ENCODE measurements around the gene HELB. TPM values are rescaled to one million over a fixed set of nuclear protein-coding genes. Genes with fewer than 3 reads are reported as not detected.
A peak's percentile ranks its signal among the peaks of the same experiment; 100 is the strongest.

Gene HELB
- total and polyA plus RNA-seq, 2 of the 4 experiments (the other 2 are of a cell fraction) = 0.72 to 2.9 TPM

- Histone ChIP-seq H4K8ac (ENCODE audit: low read depth in 2 of 2, low read length in 2 of 2) (no peak overlapping the region), H3K9me3 (ENCODE audit: control insufficient read depth, insufficient read depth, low read length) (no peaks in the 10 kb centered on the region), H3K23ac (ENCODE audit: low read depth, low read length) (no peak overlapping the region), H3K4me3 (ENCODE audit: insufficient read depth, low read depth, low read length) (no peak overlapping the region), H2BK15ac (ENCODE audit: low read depth, low read length) (no peak overlapping the region), H3K4ac (ENCODE audit: low read depth, low read length) (no peak overlapping the region), H2AK5ac (ENCODE audit: low read depth, low read length) (no peak overlapping the region), H3K9me1 (ENCODE audit: insufficient read depth, low read length) (no peaks in the 10 kb centered on the region), H3K9ac (ENCODE audit: low read depth, low read length) (no peak overlapping the region), H2BK20ac (ENCODE audit: low read depth, low read length) (no peak overlapping the region), H3K4me2 (ENCODE audit: low read depth, low read length) (no peak overlapping the region), H3K79me1 (ENCODE audit: low read depth in 1 of 2, low read length in 2 of 2) (no peaks in the 10 kb centered on the region), H4K5ac (ENCODE audit: low read depth, low read length) (no peak overlapping the region), H4K20me1 (ENCODE audit: insufficient read depth, low read length) (no peaks in the 10 kb centered on the region), H3K56ac (ENCODE audit: extremely low read depth, insufficient read depth, low read length) (no peak overlapping the region), H3K14ac (replicated peaks; ENCODE audit: low read depth, low read length) (no peak overlapping the region), H3K27ac (ENCODE audit: insufficient read depth, low read length) (no peak overlapping the region), H2BK5ac (ENCODE audit: low read depth, low read length, poor library complexity, severe bottlenecking) (no peak overlapping the region), H2AK9ac (replicated peaks; ENCODE audit: low read depth, low read length, poor library complexity) (no peak overlapping the region), H3K4me1 (ENCODE audit: control insufficient read depth, insufficient read depth, low read length) (no peaks in the 10 kb centered on the region), H3K36me3 (ENCODE audit: control insufficient read depth, insufficient read depth, low read length) (peaks cover 2% of the 10 kb centered on the region; the same call in 1 of the 2 replicates), H2AFZ (replicated peaks; ENCODE audit: low read length, poor library complexity) (no peak overlapping the region), H3K18ac (ENCODE audit: low read depth, low read length) (no peak overlapping the region), H4K91ac (ENCODE audit: insufficient read depth, low read depth, low read length) (no peak overlapping the region), H3K27me3 (ENCODE audit: control insufficient read depth, insufficient read depth, low read length) (no peaks in the 10 kb centered on the region), H2BK120ac (ENCODE audit: low read depth, low read length) (no peak overlapping the region)
- BruUV-seq (replicated peaks) = no TSS peak
- peak; percentile 17 for DNase-seq
- dilution Hi-C loops (cut with HindIII; ENCODE audit: low sequenced_read_pairs, unreplicated experiment) = no loop called here
- ChIA-PET CTCF (interaction anchor here (0.6 to 0.9 kb wide), 2 partner anchors 9 to 146 kb away, joined by 3 to 6 read pairs; no protein-coding TSS in a partner anchor), POLR2A (ENCODE audit: unreplicated experiment) (no interaction called here)
- TF ChIP-seq NFE2L2 (IDR thresholded peaks at IDR 0.05; ENCODE audit: low read depth, low read length) = no peak
- TF ChIP-seq USF2 (IDR thresholded peaks at IDR 0.05; ENCODE audit: low read depth, low read length) = no peak
- no peak for TF ChIP-seq RFX5 (IDR thresholded peaks at IDR 0.05; ENCODE audit: low read depth, low read length)
- no peak for TF ChIP-seq POLR2A (IDR thresholded peaks at IDR 0.05; ENCODE audit: low read depth, low read length)
- TF ChIP-seq RAD21 (IDR thresholded peaks at IDR 0.05; ENCODE audit: low read length) = no peak
- no peak for TF ChIP-seq CTCF (conservative IDR thresholded peaks at IDR 0.05; ENCODE audit: low read depth, low read length)
- intact Hi-C loops (cut with micrococcal nuclease) = no loop called here
- in situ Hi-C loops (cut with MboI; ENCODE audit: low sequenced_read_pairs) = no loop called here
- no peak; the same call in 1 of the 2 replicates for ATAC-seq (ENCODE audit: low read depth)
Observed at GRCh38 chr12:66321435-66321834, 19.1 kb downstream of the HELB start.
